GM21381 (cell line): ENCODE data around the gene TLK2.
"Not testable (repeated sequence)": the region's sequence is repeated elsewhere in the genome, so short reads cannot be mapped to it uniquely, and the experiment has no call there.

ENCODE experiments used
- ATAC-seq: cut with Tn5 transposase; IDR thresholded peaks from one replicate; pipeline ENCODE4 v1.9.1; 2021; ENCODE audit warnings: mild to moderate bottlenecking, moderate library complexity; ENCODE audit not compliant: unreplicated experiment

Gene TLK2

DNA sequence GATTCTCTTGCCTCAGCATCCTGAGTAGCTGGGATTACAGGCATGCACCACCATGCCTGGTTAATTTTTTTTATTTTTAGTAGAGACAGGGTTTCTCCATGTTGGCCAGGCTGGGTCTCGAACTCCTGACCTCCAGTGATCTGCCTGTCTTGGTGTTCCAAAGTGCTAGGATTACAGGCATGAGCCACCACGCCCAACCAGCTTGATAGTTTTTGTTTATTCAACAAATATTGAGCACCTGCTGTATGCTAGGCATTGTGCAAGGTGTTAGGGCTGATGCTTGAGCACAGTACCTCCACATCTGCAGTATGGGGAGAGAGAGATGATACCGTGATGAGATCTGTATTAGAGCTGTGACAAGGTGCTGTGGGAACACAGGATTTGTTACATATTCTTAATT is 3.9 kb downstream of the TLK2 start:
- ATAC-seq: not testable (repeated sequence)

- ATAC-seq: not testable (repeated sequence)
Observed at GRCh38 chr17:62490990-62491389, 12.4 kb downstream of the TLK2 start.

- ATAC-seq: not testable (repeated sequence)
Observed at GRCh38 chr17:62493049-62493655, 14.5 kb downstream of the TLK2 start.

GRCh38 chr17:62494073-62494472 is 15.4 kb downstream of the TLK2 start:
- ATAC-seq: not testable (repeated sequence)

DNA sequence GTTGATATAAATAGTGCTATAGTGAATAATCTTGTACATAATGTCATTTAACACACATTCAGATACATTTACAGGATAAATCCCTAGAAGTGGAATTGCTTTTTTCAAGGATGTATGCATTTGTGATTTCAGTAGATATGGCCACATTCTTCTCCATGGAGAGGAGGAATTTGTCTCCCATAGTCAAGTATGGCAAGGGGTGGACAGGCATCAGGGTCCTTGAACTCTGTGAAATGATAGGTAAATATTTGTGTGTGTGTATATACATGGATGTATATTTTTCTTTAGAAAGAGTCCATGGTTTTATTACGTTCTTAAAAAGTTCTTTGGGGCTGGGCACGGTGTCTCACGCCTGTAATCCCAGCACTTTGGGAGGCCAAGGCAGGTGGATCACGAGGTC is 17.7 kb downstream of the TLK2 start:
- ATAC-seq: not testable (repeated sequence)

DNA sequence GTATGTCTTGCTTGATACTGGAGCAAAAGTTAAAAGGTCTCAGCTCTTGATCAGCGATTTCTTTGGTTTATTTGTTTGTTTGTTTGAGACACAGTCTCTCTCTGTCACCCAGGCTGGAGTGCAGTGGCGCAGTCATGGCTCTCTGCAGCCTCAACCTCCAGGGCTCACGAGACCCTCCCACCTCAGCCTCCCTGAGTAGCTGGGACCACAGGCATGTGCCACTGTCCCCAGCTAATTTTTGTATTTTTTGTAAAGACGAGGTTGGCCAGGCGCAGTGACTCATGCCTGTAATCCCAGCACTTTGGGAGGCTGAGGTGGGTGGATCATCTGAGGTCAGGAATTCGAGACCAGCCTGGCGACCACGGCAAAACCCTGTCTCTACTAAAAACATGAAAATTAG is 20.2 kb downstream of the TLK2 start:
- ATAC-seq: not testable (repeated sequence)

GRCh38 chr17:62500463-62500862 is 21.8 kb downstream of the TLK2 start:
- not testable (repeated sequence) for ATAC-seq

DNA sequence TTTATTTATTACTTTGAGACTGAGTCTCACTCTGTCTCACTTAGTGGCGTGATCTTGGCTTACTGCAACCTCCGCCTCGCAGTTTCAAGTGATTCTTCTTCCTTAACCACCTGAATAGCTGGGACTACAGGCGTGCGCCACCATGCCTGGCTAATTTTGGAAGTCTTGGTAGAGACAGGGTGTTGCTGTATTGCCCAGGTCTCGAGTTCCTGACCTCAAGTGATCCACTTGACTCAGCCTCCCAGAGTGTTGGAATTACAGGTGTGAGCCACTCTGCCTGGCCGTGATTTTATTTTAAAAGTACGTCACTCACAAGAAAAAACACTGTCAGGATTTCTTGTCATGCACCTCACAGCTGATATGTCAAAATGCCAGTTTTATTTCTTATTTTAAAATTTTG is 26.2 kb downstream of the TLK2 start:
- not testable (repeated sequence) for ATAC-seq

- not testable (repeated sequence) for ATAC-seq
Observed at GRCh38 chr17:62507191-62507836, 28.7 kb downstream of the TLK2 start.

DNA sequence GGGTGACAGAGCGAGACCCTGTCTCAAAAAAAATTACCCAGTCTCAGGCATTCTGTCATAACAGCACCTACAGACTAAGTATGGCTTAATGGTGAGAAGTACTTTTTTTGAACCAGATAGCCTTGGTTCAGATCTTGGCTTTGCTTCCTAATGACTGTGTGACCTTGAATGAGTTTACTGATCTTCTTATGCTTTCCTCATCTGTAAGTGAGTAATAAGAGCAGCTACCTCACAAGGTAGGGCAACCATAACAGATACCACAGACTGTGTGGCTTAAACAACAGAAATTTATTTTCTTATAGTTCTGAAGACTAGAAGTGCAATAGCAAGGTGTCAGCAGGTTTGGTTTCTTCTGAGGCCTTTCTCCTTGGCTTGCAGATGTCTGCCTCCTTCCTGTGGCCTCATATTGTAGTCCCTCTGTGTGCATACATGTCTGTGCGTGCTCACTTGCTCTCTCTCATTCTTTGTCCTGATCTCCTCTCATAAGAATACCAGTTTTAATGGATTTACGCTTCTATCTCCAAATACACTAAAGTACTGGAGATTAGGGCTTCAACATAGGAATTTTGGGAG is 31.7 kb downstream of the TLK2 start:
- not testable (repeated sequence) for ATAC-seq

GRCh38 chr17:62511014-62511413 is 32.4 kb downstream of the TLK2 start:
- ATAC-seq: not testable (repeated sequence)

- not testable (repeated sequence) for ATAC-seq
Observed at GRCh38 chr17:62516376-62516775, 37.8 kb downstream of the TLK2 start.

DNA sequence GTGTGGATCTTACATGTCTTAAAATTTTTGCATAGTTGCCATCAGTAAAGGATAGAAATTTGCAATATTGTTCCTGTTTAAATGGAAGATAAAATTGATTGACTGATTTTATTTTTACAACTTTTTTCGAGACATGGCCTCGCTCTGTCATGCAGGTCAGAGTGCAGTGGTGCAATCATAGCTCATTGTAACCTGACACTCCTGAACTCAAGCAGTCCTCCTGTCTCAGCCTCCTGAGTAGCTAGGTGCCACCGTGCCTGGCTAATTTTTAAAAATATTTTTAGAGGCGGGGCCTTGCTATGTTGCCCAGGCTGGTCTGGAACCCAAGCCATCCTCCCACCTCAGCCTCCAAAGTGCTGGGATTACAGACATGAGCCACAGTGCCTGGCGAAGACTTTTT is 42.7 kb downstream of the TLK2 start:
- ATAC-seq: not testable (repeated sequence)

- not testable (repeated sequence) for ATAC-seq
Observed at GRCh38 chr17:62524077-62524476, 45.5 kb downstream of the TLK2 start.

GRCh38 chr17:62525317-62525716 is 46.7 kb downstream of the TLK2 start:
- ATAC-seq: not testable (repeated sequence)

DNA sequence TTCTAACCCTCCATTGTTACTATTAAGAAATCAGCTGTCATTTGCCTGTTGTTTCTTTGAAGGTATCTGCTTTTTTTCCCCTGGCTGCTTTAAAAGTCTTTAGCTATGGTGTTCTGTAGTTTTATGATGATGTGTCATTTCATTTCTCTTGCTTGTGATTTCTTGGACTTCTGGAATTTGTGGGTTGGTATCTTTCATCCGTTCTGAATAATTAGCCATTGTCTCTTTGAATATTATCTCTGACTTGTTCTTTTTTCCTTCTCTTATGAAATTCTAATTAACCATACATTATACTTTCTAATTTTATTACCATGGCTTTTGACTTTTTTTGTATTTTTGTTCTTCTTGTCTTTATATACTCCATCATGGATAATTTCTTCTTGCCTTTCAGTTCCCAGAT is 52.3 kb downstream of the TLK2 start:
- not testable (repeated sequence) for ATAC-seq

DNA sequence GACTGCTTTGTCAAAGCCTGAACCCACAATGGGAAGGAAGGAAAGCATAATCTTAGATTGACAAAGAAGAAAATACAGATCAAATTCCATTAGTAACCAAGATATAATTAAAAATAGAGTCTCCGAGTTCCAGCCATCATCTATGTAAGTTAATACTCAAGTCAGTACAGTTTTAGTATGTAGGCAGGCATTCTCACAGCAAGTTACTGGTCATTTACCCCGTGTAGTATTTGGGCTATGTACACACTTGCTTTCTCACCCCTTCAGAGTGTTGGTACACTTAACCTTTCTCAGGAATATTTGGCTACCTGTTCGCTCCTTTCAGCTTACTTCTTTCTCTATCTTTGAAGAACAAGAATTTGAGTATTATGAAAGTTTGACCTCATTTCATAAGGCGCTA is 57.9 kb downstream of the TLK2 start:
- not testable (repeated sequence) for ATAC-seq

DNA sequence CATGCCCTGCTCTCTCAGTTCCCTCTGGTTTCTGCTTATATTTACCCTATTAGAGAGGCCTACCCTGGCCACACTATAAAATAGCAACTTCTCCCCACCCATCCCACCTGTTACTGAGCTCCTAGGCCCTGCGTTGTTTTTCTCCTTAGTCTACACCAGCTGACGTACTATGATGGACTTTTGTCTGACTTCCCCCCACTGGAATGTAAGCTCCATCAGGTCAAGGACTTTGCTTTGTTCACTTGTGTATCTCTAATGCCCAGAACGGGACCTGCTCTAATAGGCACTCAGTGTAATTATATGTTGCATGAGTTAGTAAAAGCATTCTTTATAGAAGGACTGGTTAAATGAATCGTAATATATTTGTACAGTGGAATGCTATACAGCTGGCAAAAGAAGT is 62.4 kb downstream of the TLK2 start:
- not testable (repeated sequence) for ATAC-seq

GRCh38 chr17:62543278-62543775 is 64.7 kb downstream of the TLK2 start:
- ATAC-seq: not testable (repeated sequence)

DNA sequence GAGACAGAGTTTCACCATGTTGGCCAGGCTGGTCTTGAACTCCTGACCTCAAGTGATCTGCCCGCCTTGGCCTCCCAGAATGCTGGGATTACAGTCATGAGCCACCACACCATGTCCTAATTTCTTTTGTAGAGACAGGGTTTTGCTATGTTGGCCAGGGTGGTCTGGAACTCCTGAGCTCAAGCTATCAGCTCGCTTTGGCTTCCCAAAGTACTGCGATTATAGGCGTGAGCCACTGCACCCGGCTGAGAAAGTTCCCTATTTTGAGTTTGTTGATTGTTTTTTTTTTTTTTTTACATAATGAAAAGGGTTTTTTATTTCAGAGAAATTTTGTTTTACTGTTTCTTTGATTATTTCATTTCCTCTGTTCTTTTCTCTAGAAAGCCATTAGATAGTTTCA is 67.4 kb downstream of the TLK2 start:
- ATAC-seq: not testable (repeated sequence)

GRCh38 chr17:62552851-62553659 is 74.4 kb downstream of the TLK2 start:
- peak; percentile 70 for ATAC-seq
